ENCODE measurements around the gene MFSD11.
"Not testable (repeated sequence)": the region's sequence is repeated elsewhere in the genome, so short reads cannot be mapped to it uniquely, and the experiment has no call there.

Gene MFSD11

DNA sequence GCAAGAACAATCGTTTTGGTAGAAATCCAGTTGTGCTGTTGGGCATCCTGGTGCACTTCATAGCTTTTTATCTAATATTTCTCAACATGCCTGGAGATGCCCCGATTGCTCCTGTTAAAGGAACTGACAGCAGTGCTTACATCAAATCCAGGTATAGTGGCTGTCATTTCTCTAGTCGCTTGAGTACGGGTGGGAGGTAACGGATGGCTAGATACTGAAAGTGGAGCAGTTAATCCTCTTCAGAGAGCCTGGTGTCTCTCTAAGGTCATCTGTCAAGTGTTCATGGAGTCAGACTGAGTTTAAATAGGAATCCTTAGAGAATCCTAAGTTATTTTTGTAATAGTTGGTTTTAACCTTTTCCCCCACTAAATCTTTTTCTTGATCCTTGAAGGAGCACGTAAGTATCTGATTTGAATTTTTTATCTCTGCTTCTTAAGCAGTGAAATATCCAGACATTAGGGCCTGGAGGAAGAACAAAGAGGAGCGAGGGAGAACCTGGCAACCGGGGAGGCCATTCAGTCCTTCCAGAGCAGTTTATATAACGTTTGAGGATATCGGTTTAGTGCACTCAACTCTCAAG, 37.2 kb downstream of the MFSD11 start:
- no peak for DNase-seq (ENCODE audit: low spot score)
- TF ChIP-seq CTCF (IDR thresholded peaks at IDR 0.05; ENCODE audit: extremely low read depth, missing control alignments) = no peak

GRCh38 chr17:76781056-76781982, 43.4 kb downstream of the MFSD11 start:
- no peak for DNase-seq (ENCODE audit: low spot score)
- TF ChIP-seq CTCF (IDR thresholded peaks at IDR 0.05; ENCODE audit: extremely low read depth, missing control alignments) = no peak

DNA sequence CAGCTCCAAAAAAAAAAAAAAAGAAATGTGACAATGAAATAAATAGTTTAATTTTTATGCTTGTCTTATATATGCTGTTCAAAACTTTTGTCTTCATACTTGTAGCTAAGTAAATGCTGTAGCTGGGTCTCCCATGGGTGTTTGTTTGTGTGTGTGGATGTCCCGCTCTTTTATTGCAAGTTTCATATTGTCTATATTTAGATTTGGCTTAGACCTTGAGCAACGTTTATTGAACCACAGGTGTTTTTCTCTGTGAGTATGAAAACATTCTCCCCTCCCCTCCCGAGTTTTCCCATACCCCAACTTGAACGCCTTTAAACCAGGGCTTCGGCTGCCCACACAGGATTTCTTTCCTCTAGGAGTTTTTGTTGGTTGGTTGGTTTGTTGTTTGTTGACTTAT, 45.2 kb downstream of the MFSD11 start:
- peak; percentile 37 for DNase-seq (ENCODE audit: low spot score)
- TF ChIP-seq CTCF (IDR thresholded peaks at IDR 0.05; ENCODE audit: extremely low read depth, missing control alignments) = no peak

DNA sequence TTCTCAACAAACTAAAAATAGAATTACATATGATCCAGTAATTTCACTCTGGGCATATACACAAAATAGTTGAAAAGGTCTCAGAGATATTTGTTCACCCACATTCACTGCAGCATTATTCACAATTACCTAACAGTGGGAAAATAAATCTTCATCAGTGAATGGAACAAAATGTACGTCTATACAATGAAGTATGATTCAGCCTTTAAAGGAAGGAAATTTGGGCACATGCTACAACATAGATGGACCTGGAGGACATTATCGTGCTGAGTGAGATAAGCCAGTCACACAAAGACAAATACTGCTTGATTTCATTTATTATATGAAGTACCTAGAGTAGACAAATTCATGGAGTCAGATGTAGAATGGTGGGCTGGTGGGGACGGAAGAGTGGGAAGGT, 47.0 kb downstream of the MFSD11 start:
- no peak for TF ChIP-seq CTCF (IDR thresholded peaks at IDR 0.05; ENCODE audit: extremely low read depth, missing control alignments)
- no peak for DNase-seq (ENCODE audit: low spot score)

GRCh38 chr17:76787866-76788265, 49.9 kb downstream of the MFSD11 start:
- DNase-seq (ENCODE audit: low spot score) = not testable (repeated sequence)

DNA sequence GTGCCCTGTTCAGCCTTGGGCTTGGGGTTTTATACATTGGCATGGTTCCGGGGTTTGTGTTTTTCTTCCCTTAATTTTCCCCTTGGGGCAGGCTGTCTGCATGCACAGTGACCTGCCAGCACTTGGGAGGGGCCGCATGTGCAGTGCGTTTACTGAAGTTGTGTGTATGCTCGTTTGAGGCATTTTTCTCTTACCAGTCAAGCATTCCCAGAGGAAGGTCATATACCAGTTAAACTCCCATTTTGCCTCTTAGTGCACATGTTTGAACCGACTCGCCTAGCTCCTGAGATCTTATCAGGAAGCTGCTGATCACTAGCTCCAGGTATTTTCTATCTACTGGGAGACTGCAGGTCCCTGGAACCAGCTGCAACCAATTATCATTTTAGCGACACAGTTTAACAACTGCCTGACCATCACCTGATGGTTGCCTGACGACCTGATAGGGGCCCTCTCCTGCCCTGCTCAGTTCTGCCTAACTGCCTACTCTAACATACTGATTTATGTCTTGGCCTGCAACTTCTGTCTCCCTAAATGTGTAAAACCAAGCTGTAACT, 51.4 kb downstream of the MFSD11 start:
- TF ChIP-seq CTCF (IDR thresholded peaks at IDR 0.05; ENCODE audit: extremely low read depth, missing control alignments) = no peak
- DNase-seq (ENCODE audit: low spot score) = no peak

- TF ChIP-seq CTCF (IDR thresholded peaks at IDR 0.05; ENCODE audit: extremely low read depth, missing control alignments) = no peak
- DNase-seq (ENCODE audit: low spot score) = peak; percentile 54
Measured at GRCh38 chr17:76791053-76791980, 53.4 kb downstream of the MFSD11 start.
